Measurements from ENCODE around the gene ZNF850. TPM values are rescaled to one million over a fixed set of nuclear protein-coding genes. Genes with fewer than 3 reads are reported as not detected.
A peak's percentile ranks its signal among the peaks of the same experiment; 100 is the strongest.

Gene ZNF850
- total and polyA plus RNA-seq, 2 of the 13 experiments (the other 11 are each of a cell fraction or from before 2014, with no cell fraction given): 0.78 to 6.6 TPM

- CTCF ChIA-PET (ENCODE audit: low intra/inter-chr PET ratio, low total read pairs): no interaction called here
- Histone ChIP-seq H3K9me3 (ENCODE audit: low read length) (peaks cover 54% of the 10 kb centered on the region), H3K27ac (ENCODE audit: extremely low read length, insufficient read depth, low read length) (peak overlapping the region; percentile 79), H3K4me1 (ENCODE audit: insufficient read depth, low read length) (0 out of 2 replicates have a peak, but pooled peaks cover 5% of the 10 kb centered on the region), H4K20me1 (ENCODE audit: insufficient read depth, low read length) (no peaks in the 10 kb centered on the region), H3K9ac (ENCODE audit: insufficient read depth, low read depth, low read length) (peak overlapping the region; percentile 75), H2AFZ (ENCODE audit: low read length) (peak overlapping the region; percentile 2), H3K4me3 (replicated peaks in 1 of 3; ENCODE audit: insufficient read depth in 1 of 3, low read depth in 2 of 3, low read length in 3 of 3) (peak overlapping the region; percentile 73 to 93 (median 78)), H3K36me3 (replicated peaks in 1 of 2; ENCODE audit: control insufficient read depth in 1 of 2, insufficient read depth in 2 of 2, low read length in 2 of 2) (no peaks in the 10 kb centered on the region), H3K79me2 (ENCODE audit: insufficient read depth, low read length) (peaks cover 3% of the 10 kb centered on the region), H3K4me2 (ENCODE audit: low read depth, low read length) (peak overlapping the region; percentile 83), H3K27me3 (ENCODE audit: control insufficient read depth in 1 of 2, insufficient read depth in 2 of 2, low read length in 2 of 2) (no peaks in the 10 kb centered on the region; a peak in 1 of 5 replicates)
- FAIRE-seq (peak; percentile 54), ATAC-seq (peak; percentile 74), DNase-seq (ENCODE audit: low spot score) (peak; percentile 85)
- intact Hi-C loops (cut with micrococcal nuclease; ENCODE audit: unreplicated experiment) (loop anchor here (2.0 to 5.0 kb wide), 2 partner anchors 81 to 199 kb away; partner anchors contain the start of genes ZNF345 and ZNF529), in situ Hi-C loops (cut with HindIII; ENCODE audit: extremely low pct_ligation_motif_present, low pct_unique_long_range_greater_than_20kb) (no loop called here)
- WGBS (ENCODE audit: low lambda C conversion rate): 11% methylated on average over 18 of the region's 29 CpGs
- POLR2A ChIA-PET: interaction anchor here (0.6 to 1.7 kb wide), 8 partner anchors 66 to 718 kb away, joined by 3 to 13 read pairs (median 4); partner anchors contain the start of genes ZNF260, ZNF345, ZNF382 and ZNF383
- no TSS peak for BruUV-seq (replicated peaks)
- TF ChIP-seq SAP130 (CRISPR knock-in tag; IDR thresholded peaks at IDR 0.05; ENCODE audit: low read depth): peak; percentile 54; the same call in 1 of the 2 replicates
- no peak for TF ChIP-seq MBD4 (IDR thresholded peaks at IDR 0.05; ENCODE audit: borderline replicate concordance, low read length)
- no peak for TF ChIP-seq THAP8 (CRISPR knock-in tag; IDR thresholded peaks at IDR 0.05; ENCODE audit: borderline replicate concordance)
- TF ChIP-seq MTF2 (CRISPR knock-in tag; IDR thresholded peaks at IDR 0.05; ENCODE audit: borderline replicate concordance): no peak
- peak; percentile 94 for TF ChIP-seq SRF (IDR thresholded peaks at IDR 0.05; ENCODE audit: low read depth, low read length)
- no peak for TF ChIP-seq ZIK1 (CRISPR knock-in tag; IDR thresholded peaks at IDR 0.05; ENCODE audit: borderline replicate concordance, low read depth)
- TF ChIP-seq HMGXB3 (CRISPR knock-in tag; IDR thresholded peaks at IDR 0.05; ENCODE audit: borderline replicate concordance): peak; percentile 96
- no peak for TF ChIP-seq CBFB (CRISPR knock-in tag; IDR thresholded peaks at IDR 0.05)
- TF ChIP-seq, protein P1, sequence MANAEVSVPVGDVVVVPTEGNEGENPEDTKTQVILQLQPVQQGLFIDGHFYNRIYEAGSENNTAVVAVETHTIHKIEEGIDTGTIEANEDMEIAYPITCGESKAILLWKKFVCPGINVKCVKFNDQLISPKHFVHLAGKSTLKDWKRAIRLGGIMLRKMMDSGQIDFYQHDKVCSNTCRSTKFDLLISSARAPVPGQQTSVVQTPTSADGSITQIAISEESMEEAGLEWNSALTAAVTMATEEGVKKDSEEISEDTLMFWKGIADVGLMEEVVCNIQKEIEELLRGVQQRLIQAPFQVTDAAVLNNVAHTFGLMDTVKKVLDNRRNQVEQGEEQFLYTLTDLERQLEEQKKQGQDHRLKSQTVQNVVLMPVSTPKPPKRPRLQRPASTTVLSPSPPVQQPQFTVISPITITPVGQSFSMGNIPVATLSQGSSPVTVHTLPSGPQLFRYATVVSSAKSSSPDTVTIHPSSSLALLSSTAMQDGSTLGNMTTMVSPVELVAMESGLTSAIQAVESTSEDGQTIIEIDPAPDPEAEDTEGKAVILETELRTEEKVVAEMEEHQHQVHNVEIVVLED (CRISPR knock-in tag; IDR thresholded peaks at IDR 0.05; ENCODE audit: borderline replicate concordance): no peak
- no peak for TF ChIP-seq SRSF9 (IDR thresholded peaks at IDR 0.05; ENCODE audit: borderline replicate concordance, insufficient read depth, low read depth, low read length, poor library complexity, severe bottlenecking)
- TF ChIP-seq ZNF275 (CRISPR knock-in tag; IDR thresholded peaks at IDR 0.05; ENCODE audit: borderline replicate concordance): no peak
- no peak for TF ChIP-seq KDM5B (CRISPR knock-in tag; IDR thresholded peaks at IDR 0.05; ENCODE audit: borderline replicate concordance)
- TF ChIP-seq ZNF431 (CRISPR knock-in tag; IDR thresholded peaks at IDR 0.05; ENCODE audit: borderline replicate concordance, low read depth): no peak
Measured at GRCh38 chr19:36771261-36772231, 1.1 kb downstream of the ZNF850 start.
